Stomach (tissue), 9 donors: Measurements from ENCODE around the gene CFAP91. TPM values are rescaled to one million over a fixed set of nuclear protein-coding genes. Genes with fewer than 3 reads are reported as not detected.

Source experiments
- DNase-seq, 2 donors: peaks; one replicate each; pipeline versions ENCODE4 v3.0.0 to v3.0.0-alpha.2; 2013 to 2019
- H3K27ac ChIP-seq, 5 donors: fragments of 200-600 bp in 4 of 5; sonication (generic) in 4 of 5; one replicate each; pipeline ENCODE4 v1.5.1; 2013 to 2019; ENCODE audit warnings: mild to moderate bottlenecking in 1 of 5, moderate library complexity in 1 of 5
- H3K27me3 ChIP-seq, 3 donors: fragments of 200-600 bp; sonication (generic); one replicate each; pipeline ENCODE4 v1.5.1; 2017 to 2019; ENCODE audit warnings: mixed run types in 1 of 3
- H3K36me3 ChIP-seq, 4 donors: fragments of 200-600 bp; sonication (generic); 1 replicate in 3 of 4; 2 replicates in 1 of 4; pipeline ENCODE4 v1.5.1; 2016 to 2019
- H3K4me1 ChIP-seq, 4 donors: fragments of 200-600 bp; sonication (generic); one replicate each; pipeline ENCODE4 v1.5.1; 2016 to 2019
- H3K4me3 ChIP-seq, 4 donors: fragments of 200-600 bp; sonication (generic) in 3 of 4; one replicate each; pipeline ENCODE4 v1.5.1; 2016 to 2019; ENCODE audit warnings: mild to moderate bottlenecking in 1 of 4
- H3K9me3 ChIP-seq, 4 donors: fragments of 200-600 bp; sonication (generic); one replicate each; pipeline ENCODE4 v1.5.1; 2016 to 2019
- CTCF ChIP-seq, 7 experiments: fragments of 450-650 bp in 4 of 7; fragments of 200-600 bp in 3 of 7; sonication (generic) in 3 of 7; IDR thresholded peaks; one replicate each; pipeline ENCODE4 v1.5.1; 2016 to 2019; ENCODE audit warnings: antibody characterized with exemption in 7 of 7, control low read depth in 2 of 7, mild to moderate bottlenecking in 1 of 7
- EP300 ChIP-seq: sonication (generic); formaldehyde crosslinking; IDR thresholded peaks from one replicate; pipeline ENCODE4 v1.6.1; 2017; ENCODE audit warnings: antibody characterized with exemption
- POLR2A ChIP-seq, 4 donors: fragments of 450-650 bp; IDR thresholded peaks; one replicate each; pipeline ENCODE4 v1.6.1; 2016; ENCODE audit warnings: antibody characterized with exemption in 4 of 4, control low read depth in 2 of 4, mild to moderate bottlenecking in 1 of 4, moderate library complexity in 1 of 4
- POLR2AphosphoS5 ChIP-seq, 3 donors: sonication (generic); formaldehyde crosslinking; IDR thresholded peaks; one replicate each; pipeline ENCODE4 v1.6.1; 2016; ENCODE audit warnings: antibody characterized with exemption in 3 of 3
- WGBS, 5 donors: extraction: QIAGEN DNeasy Blood & Tissue Kit in 3 of 5; methylation state at CpG; one replicate each; pipeline versions ENCODE4 v1.1.5 to v1.1.7; 2013 to 2018; 5-methylcytosine and 5-hydroxymethylcytosine counted together
- intact Hi-C: fragments of 100-400 bp; cut with DNase I; formaldehyde crosslinking; loops from one replicate; pipeline ENCODE4 v1.15.1; 2023; ENCODE audit warnings: low total_unique reads
- polyA plus RNA-seq, 3 donors: library from polyadenylated mRNA; stranded (reverse); fragments of 200-250 nt; gene quantifications; one replicate each; pipeline ENCODE4 v1.2.3, GENCODE V29; 2013
- total RNA-seq, 5 donors: library from RNA; depleted of rRNA; stranded (reverse); fragments of >200 nt; gene quantifications; one replicate each; pipeline versions ENCODE4 v1.1.0 to v1.2.3, GENCODE V29; 2014 to 2016
- donor health status: healthy with polysubstance abuse.
- donor health status: Bipolar disorder and iron deficiency.
- donor health status: healthy.

Gene CFAP91
- total and polyA plus RNA-seq, 8 donors: 1.5 to 46.1 (median 3.6) TPM

DNA sequence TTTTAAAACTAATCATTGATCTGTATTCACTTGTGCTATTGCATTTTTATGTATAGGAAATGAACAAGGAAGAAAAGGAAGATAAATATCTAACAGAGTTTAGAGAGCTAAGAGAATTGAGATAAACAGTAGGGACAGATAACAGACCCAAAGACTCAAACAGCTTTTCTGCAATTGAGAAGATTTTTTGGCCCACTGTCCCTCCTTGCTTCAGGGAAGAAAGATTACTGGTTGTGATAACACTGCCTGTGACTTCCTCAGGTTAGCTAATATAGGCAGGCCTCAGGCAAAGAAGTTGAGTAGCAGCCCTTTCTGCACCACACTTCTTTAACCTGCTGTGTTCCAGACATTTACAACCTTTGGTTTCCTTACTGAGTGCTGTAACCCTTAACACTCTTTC lies 22.9 kb upstream of the CFAP91 start:
- TF ChIP-seq EP300 (no peak), POLR2A (IDR thresholded peaks at IDR 0.05) (no peak), CTCF (IDR thresholded peaks at IDR 0.05) (no peak), POLR2AphosphoS5 (IDR thresholded peaks at IDR 0.05) (no peak)
- intact Hi-C loops: no loop called here

DNA sequence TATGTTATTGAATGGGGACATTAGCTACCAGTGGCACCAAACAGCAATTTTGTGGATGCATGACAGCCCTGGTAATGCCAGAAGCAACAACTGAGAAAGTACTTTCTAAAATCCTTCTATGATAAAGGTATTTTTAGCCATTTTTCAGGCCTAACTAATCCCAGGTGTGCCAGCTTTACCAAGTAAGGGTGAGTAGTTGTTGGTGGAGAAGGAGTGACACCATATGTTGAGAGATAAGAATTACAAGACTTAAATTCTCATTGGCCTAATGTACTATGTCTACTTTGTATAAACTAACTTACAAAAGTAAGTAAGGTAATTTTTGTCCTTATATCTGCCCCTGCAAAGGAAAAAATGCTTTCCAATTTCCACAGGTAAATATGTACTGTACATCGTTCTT lies 21.5 kb upstream of the CFAP91 start:
- no peak overlapping the region for H3K27ac ChIP-seq
- no peaks in the 10 kb centered on the region for H3K27me3 ChIP-seq
- no peak overlapping the region for H3K4me3 ChIP-seq
- H3K9me3 ChIP-seq: no peaks in the 10 kb centered on the region
- no peak for TF ChIP-seq POLR2AphosphoS5 (IDR thresholded peaks at IDR 0.05)
- TF ChIP-seq CTCF (IDR thresholded peaks at IDR 0.05): peak in 3 of 7 experiments; percentile 8 to 32 (median 24)
- DNase-seq: peak in 1 of 2 donors; percentile 50
- WGBS, 5 donors: 34 to 65% (median 38%) methylated on average over 1 of the region's 1 CpG
- intact Hi-C loops: no loop called here
- no peaks in the 10 kb centered on the region for H3K36me3 ChIP-seq
- peaks cover 8 to 10% (median 9%) of the 10 kb centered on the region in 4 donors for H3K4me1 ChIP-seq

More for the DNA sequence above, 22.9 kb upstream of the CFAP91 start:
- Histone ChIP-seq H3K27me3 (no peaks in the 10 kb centered on the region), H3K4me1 (peaks cover 17 to 24% (median 20%) of the 10 kb centered on the region in 4 donors), H3K4me3 (no peak overlapping the region), H3K36me3 (peaks cover 0 to 3% (median 1%) of the 10 kb centered on the region in 4 donors), H3K9me3 (no peaks in the 10 kb centered on the region), H3K27ac (no peak overlapping the region)
- DNase-seq: no peak

DNA sequence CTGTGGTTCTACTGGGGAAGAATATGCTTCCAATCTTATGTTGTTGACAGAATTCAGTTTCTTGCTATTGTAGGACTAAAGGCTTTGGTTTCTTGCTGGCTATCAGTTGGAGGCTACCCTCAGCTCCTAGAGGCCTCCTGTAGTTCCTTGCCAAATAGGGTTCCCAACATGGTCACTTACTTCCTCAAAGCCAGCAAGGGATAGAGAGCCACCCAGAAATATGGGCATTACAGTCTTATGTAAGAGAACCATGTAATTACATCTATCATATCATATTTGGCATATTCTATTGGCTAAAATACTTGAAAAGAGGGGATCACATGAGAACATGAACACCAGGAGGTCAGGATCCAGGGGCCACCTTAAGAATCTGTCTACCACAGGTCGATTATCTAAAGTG lies 19.4 kb upstream of the CFAP91 start:
- Histone ChIP-seq H3K27ac (no peak overlapping the region), H3K27me3 (no peaks in the 10 kb centered on the region), H3K4me1 (no peaks in the 10 kb centered on the region), H3K9me3 (no peaks in the 10 kb centered on the region), H3K4me3 (no peak overlapping the region), H3K36me3 (no peaks in the 10 kb centered on the region)
- intact Hi-C loops: no loop called here
- WGBS, 5 donors: 20 to 30% (median 27%) methylated on average over 1 of the region's 1 CpG
- no peak for DNase-seq
- no peak for TF ChIP-seq CTCF (IDR thresholded peaks at IDR 0.05)
- TF ChIP-seq POLR2A (IDR thresholded peaks at IDR 0.05): no peak
- no peak for TF ChIP-seq POLR2AphosphoS5 (IDR thresholded peaks at IDR 0.05)
- TF ChIP-seq EP300: no peak

- H3K4me3 ChIP-seq: no peak overlapping the region
- H3K4me1 ChIP-seq: peaks cover 0 to 3% (median 0%) of the 10 kb centered on the region in 4 donors
- H3K27me3 ChIP-seq: no peaks in the 10 kb centered on the region
- TF ChIP-seq EP300 (no peak), POLR2A (IDR thresholded peaks at IDR 0.05) (no peak), CTCF (IDR thresholded peaks at IDR 0.05) (peak in 4 of 7 experiments; percentile 11 to 36 (median 22)), POLR2AphosphoS5 (IDR thresholded peaks at IDR 0.05) (no peak)
- intact Hi-C loops: no loop called here
- no peaks in the 10 kb centered on the region for H3K36me3 ChIP-seq
- WGBS, 5 donors: 45 to 51% (median 50%) methylated on average over 4 of the region's 4 CpGs
- H3K27ac ChIP-seq: no peak overlapping the region
- peak in 1 of 2 donors; percentile 36 for DNase-seq
- H3K9me3 ChIP-seq: no peaks in the 10 kb centered on the region
Observed at GRCh38 chr3:119690043-119690656, 12.7 kb upstream of the CFAP91 start.
